Mucosa of stomach (tissue), 1 donor: Measurements from ENCODE around the gene BLMH.
A peak's percentile ranks its signal among the peaks of the same experiment; 100 is the strongest.

Experiments
- H3K27me3 ChIP-seq: one replicate; pipeline ENCODE4 v1.7.0; 2013; ENCODE audit warnings: mild to moderate bottlenecking, low read length; ENCODE audit not compliant: control insufficient read depth, insufficient read depth
- H3K36me3 ChIP-seq: one replicate; pipeline ENCODE4 v1.7.0; 2013; ENCODE audit warnings: low read length; ENCODE audit not compliant: control insufficient read depth, insufficient read depth
- H3K4me1 ChIP-seq: one replicate; pipeline ENCODE4 v1.7.0; 2013; ENCODE audit warnings: mild to moderate bottlenecking, low read length; ENCODE audit not compliant: control insufficient read depth, insufficient read depth
- H3K4me3 ChIP-seq: one replicate; pipeline ENCODE4 v1.7.0; 2013; ENCODE audit warnings: low read length
- H3K9ac ChIP-seq: one replicate; pipeline ENCODE4 v1.7.0; 2013; ENCODE audit warnings: mild to moderate bottlenecking, low read length, moderate library complexity
- H3K9me3 ChIP-seq: one replicate; pipeline ENCODE4 v1.7.0; 2013; ENCODE audit warnings: mild to moderate bottlenecking, low read length, moderate library complexity; ENCODE audit not compliant: control insufficient read depth
- donor health status: Pancreatic carcinoma.

Gene BLMH, protein sequence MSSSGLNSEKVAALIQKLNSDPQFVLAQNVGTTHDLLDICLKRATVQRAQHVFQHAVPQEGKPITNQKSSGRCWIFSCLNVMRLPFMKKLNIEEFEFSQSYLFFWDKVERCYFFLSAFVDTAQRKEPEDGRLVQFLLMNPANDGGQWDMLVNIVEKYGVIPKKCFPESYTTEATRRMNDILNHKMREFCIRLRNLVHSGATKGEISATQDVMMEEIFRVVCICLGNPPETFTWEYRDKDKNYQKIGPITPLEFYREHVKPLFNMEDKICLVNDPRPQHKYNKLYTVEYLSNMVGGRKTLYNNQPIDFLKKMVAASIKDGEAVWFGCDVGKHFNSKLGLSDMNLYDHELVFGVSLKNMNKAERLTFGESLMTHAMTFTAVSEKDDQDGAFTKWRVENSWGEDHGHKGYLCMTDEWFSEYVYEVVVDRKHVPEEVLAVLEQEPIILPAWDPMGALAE

DNA sequence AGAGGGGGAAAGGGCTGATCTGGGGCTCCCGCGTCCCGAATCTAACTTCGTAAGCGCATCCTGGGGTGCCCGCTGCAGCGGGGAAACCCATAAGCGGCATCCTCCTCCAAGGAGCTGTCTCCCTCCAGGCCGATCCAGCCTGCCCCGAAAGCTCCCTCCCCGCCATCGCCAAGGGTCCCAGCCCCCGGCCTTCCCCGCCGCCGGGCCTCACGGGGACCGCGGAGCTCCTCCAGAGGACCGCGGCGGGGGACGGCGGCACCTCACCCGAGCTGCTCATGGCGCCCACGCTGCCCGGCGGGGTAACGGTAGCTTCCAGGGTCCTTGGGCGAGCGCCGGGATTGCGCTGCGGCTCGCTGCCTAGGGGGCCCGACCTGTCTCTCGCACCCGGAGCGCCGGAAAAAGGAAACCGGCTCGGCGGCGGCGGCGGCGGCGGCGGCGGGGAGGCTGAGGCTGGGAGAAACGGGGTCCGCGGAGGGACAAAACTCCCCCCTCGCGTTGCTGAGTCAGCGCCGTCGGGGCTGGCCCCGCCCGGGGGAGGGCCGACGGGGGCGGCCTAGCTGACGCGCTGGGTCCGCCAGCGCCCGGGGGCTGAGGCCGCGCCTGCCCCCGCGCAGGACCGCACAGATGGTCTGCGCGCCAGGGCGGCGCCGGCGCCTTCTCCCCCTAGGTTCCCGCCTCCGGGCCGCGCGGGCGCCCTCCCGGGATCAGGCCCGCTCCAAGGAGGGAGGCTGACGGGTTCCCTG lies at the start of gene BLMH:
Gene BLMH (minus strand): TSS at position 402 of the 743 bp plus-strand sequence. CDS start 125 bp downstream, at position 277.
- H3K4me3 ChIP-seq: peak within 1 kb of the TSS; percentile 71
- no peaks in the 10 kb centered on the region for H3K9me3 ChIP-seq
- no peaks in the 10 kb centered on the region for H3K4me1 ChIP-seq
- H3K36me3 ChIP-seq: no peaks in the 10 kb centered on the region
- H3K9ac ChIP-seq: peak within 1 kb of the TSS; percentile 72
- H3K27me3 ChIP-seq: peaks cover 5% of the 10 kb centered on the region

DNA sequence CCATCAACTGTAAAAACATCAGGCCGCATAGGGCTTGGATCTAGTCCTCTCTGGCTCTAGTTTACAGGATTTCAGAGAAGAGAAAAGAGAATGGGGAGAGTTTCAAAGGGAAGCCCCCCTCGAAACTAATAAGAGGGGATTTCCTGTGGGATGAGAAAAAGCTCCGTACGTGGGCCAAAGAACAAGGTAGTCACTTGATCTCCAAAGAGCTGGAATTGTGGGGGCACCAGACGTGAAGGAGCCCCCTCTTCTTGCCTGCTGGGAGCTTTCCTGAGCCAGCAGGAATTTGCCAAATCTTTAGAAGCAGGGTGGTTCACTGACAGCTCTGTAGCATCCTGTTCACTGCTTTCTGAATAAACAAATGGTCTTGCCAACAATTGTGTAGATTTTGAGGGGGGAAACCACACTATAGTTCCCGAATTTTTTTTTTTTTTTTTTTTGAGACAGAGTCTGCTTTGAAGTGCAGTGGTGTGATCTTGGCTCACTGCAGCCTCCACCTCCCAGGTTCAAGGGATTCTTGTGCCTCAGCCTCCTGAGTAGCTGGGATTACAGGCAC lies 49.1 kb upstream of the BLMH start:
- Histone ChIP-seq H3K36me3 (no peaks in the 10 kb centered on the region), H3K9me3 (no peaks in the 10 kb centered on the region), H3K4me3 (no peak overlapping the region), H3K27me3 (no peaks in the 10 kb centered on the region), H3K9ac (no peak overlapping the region), H3K4me1 (peaks cover 46% of the 10 kb centered on the region)

DNA sequence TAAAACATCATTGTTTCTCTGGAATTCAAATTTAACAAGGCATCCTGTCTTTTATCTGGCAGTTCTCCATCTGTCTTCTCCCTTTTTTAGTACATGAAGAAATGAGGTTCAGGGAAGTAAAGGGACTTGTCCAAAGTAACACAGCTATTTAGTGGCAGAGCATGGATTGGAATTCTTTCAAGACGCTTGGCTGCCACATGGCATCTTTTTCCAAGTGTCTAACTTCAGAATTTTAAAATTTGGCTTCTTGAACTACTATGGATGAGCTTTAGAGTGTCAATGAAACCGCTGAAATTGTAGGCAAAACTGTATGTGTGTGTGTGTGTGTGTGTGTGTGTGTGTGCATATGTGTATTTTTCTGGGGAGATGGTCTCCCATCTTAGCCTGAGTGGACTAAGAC lies 47.3 kb upstream of the BLMH start:
- no peak overlapping the region for H3K9ac ChIP-seq
- H3K4me3 ChIP-seq: no peak overlapping the region
- peaks cover 28% of the 10 kb centered on the region for H3K4me1 ChIP-seq
- no peaks in the 10 kb centered on the region for H3K36me3 ChIP-seq
- no peaks in the 10 kb centered on the region for H3K9me3 ChIP-seq
- H3K27me3 ChIP-seq: no peaks in the 10 kb centered on the region

DNA sequence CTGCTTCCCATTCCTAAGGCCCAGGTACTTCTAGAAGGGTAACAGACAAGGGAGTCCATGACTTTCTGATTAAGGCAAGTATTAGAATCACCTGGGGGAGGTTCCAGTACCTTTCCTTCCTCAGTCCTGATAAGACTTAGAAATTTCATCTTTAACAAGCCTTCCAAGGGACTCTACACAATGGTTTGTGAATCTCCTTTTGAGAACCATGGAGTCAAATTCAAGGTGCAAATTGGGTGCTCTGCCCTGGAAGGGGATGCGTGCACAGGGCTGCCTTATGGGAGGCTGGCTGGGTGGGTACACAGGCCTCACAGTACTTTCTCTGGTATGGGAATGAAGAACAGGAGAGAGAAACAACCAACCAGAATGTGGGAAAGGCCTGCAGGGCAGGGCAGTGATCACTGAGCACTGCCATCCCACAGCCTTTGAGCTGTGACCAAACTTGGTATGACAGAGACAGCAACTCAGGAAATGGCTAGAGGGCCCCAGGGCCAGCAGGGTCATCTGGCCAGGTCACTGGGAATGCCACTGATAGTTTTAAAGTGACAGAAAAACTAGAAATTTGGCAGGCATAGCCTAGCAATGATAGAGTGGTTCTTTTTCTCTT lies 45.8 kb upstream of the BLMH start:
- no peaks in the 10 kb centered on the region for H3K36me3 ChIP-seq
- H3K27me3 ChIP-seq: no peaks in the 10 kb centered on the region
- H3K4me3 ChIP-seq: no peak overlapping the region
- peaks cover 16% of the 10 kb centered on the region for H3K4me1 ChIP-seq
- H3K9ac ChIP-seq: no peak overlapping the region
- no peaks in the 10 kb centered on the region for H3K9me3 ChIP-seq

DNA sequence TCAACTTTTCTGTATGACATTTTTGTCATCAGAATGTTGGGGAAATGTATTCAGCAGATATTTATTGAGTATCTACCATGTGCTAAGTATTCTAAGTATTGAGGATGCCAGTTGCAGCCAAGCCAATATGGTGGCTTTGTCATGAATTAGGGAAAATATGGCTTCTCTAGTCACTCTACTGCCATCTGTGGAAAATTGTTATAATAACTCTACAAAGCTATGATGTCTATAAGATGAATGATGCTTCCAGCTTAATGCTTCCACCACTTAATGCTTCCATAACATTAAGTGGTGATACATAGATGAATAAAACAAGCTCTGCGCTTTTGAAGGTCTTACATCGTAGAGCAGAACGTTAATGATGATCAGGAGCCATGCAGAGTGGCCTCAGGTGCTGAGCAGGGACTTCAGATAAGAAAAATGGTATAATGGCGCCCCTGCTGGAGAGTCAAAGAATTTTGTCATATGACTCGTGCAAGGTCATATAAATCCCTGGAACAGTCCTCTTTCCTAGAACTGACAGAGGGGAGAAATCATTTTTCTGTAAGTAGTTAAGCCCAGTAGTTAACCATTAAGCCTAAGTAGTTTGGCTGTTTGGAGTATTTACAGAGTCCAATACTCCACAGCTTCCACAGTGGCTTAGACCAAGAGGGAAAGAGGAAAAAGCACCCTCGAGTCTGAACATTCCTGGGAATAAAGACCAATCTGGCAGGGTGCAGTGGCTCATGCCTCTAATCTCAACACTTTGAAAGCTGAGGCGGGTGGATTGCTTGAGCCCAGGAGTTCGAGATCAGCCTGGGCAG lies 44.8 kb upstream of the BLMH start:
- Histone ChIP-seq H3K9ac (no peak overlapping the region), H3K9me3 (no peaks in the 10 kb centered on the region), H3K36me3 (no peaks in the 10 kb centered on the region), H3K27me3 (no peaks in the 10 kb centered on the region), H3K4me1 (peaks cover 16% of the 10 kb centered on the region), H3K4me3 (no peak overlapping the region)

DNA sequence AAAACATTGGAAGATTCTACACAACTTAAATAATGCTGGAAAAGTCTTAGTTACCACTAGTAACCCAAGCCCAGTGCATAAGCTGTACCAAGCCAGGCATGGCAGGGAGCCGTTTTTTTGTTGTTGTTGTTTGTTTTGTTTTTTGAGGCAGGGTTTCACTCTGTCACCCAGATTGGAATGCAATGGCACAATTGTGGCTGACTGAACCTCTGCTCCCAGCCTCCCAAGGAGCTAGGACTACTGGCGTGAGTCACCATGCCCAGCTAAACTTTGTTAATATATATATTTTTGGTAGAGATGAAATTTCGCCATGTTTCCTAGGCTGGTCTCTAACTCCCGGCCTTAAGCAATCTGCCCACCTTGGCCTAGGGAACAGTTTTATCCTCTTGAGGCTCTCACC lies 42.7 kb upstream of the BLMH start:
- Histone ChIP-seq H3K4me1 (no peaks in the 10 kb centered on the region), H3K4me3 (no peak overlapping the region), H3K9me3 (no peaks in the 10 kb centered on the region), H3K27me3 (no peaks in the 10 kb centered on the region), H3K36me3 (no peaks in the 10 kb centered on the region), H3K9ac (no peak overlapping the region)

DNA sequence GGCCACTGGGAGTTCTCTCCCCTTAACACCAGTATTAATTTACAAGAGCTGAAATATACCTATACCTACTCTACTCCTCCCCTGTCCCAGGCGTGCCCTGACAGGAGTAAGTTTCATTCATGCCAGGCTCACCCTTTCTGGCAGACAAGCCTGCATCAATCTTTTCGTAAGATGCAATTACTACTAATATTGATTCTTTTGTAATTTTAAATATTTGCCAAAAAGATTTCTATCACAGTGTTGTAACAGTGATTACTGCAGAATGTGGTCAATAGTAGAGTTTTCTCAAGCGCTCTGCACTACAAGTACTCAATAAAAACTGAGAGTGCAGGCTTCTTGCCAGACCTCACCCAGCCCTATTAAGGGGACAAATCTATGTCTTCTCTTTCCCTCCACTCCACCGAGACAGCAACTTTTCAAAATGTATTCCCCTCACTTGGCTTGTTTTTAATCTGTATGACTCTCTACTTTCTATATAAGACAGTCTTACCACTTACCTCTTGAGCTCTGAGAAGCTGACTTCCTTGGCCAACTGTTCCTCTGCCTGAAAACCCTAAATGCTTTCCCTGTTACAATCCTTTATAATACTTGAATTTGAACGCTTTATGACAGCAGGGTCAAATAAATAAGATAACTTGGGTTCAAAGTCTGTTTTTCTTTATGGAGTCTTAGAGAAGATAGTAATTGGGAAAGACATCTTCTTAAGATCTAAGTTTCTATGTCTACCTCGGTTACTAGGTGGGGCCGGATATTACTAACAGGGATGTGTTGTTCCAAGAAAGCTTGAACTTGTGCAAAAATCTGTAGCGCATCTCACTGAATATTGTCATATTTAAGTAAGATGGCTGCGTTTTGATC lies 42.0 kb upstream of the BLMH start, which contains the start of gene TMIGD1:
Gene TMIGD1 (minus strand): TSS at position 555 of the 858 bp plus-strand sequence. CDS start 1,924 bp downstream, outside the sequence.
- H3K36me3 ChIP-seq: no peaks in the 10 kb centered on the region
- no peaks in the 10 kb centered on the region for H3K4me1 ChIP-seq
- H3K9me3 ChIP-seq: no peaks in the 10 kb centered on the region
- no peaks in the 10 kb centered on the region for H3K27me3 ChIP-seq
- no peak within 1 kb of the TSS for H3K4me3 ChIP-seq
- H3K9ac ChIP-seq: no peak within 1 kb of the TSS

DNA sequence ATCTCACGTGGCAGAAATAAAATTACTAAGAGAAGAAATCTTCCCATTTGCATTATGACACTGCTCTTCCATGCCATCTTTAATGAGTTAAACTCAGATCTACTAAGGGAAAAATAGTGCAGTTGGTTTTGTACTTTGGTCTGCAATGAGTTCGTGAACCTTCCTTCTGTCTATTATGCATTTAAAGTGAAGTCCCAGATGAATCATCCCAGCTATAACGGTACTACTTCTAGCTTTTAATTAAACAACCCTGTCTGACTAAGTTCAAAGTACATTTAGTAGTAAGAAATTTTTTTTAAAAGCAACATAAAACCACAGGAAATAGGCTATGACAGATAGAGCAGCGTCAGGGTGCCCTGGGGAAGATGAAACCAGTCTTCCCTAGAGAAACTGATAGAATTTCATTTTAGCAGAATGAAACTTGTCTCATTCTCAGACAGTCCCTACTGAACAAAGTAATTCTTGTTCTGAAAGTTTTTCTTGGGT lies 40.4 kb upstream of the BLMH start:
- Histone ChIP-seq H3K4me3 (no peak overlapping the region), H3K36me3 (no peaks in the 10 kb centered on the region), H3K9ac (no peak overlapping the region), H3K27me3 (no peaks in the 10 kb centered on the region), H3K9me3 (no peaks in the 10 kb centered on the region), H3K4me1 (no peaks in the 10 kb centered on the region)

DNA sequence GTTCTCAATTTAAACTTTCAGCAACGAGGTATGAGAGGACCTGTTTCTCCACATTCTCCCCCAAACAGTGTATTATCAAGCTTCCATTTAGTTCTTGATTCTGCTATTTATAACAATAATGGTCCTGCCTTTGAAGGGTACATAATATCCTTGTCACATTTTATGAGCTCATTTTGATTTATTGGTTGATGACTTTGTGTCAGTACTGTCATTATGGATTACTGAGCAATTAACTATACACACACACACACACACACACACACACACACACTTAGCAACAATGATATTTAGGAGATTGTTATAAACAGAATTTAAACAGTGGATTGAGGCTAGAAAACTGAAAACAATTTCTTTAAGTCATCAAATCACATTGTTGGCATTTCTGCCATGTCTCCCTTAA lies 35.1 kb upstream of the BLMH start:
- Histone ChIP-seq H3K9me3 (no peaks in the 10 kb centered on the region), H3K27me3 (no peaks in the 10 kb centered on the region), H3K36me3 (no peaks in the 10 kb centered on the region), H3K4me1 (no peaks in the 10 kb centered on the region), H3K9ac (no peak overlapping the region), H3K4me3 (no peak overlapping the region)

DNA sequence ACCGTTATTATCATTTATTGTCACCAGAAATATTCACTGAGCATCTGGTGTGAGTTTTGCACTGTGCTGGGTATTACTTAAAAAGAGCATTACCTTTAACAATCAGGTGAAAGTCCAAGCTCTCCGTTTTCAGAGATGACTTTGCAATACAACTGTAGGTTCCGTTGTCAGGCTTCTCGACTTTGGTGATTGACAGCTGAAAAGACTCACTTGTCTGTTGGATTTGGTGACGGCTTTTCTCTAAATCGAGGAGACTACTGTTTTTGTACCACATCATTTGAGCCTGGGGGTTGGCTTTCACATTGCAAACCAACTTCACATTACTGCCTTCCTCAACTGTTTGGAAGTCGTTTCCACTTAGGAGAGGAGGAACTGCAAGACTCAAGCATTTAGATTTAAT lies 33.0 kb upstream of the BLMH start:
- Histone ChIP-seq H3K27me3 (no peaks in the 10 kb centered on the region), H3K36me3 (no peaks in the 10 kb centered on the region), H3K4me3 (no peak overlapping the region), H3K4me1 (no peaks in the 10 kb centered on the region), H3K9ac (no peak overlapping the region), H3K9me3 (no peaks in the 10 kb centered on the region)
